ENCODE results near the gene NCBP3. TPM values are rescaled to one million over a fixed set of nuclear protein-coding genes. Genes with fewer than 3 reads are reported as not detected.

Gene NCBP3
- total RNA-seq, 4 donors from 2014 or later, result 17.3 to 31.5 (median 21.3) TPM

- no peak for DNase-seq (ENCODE audit: low spot score in 2 of 2)
- Histone ChIP-seq H3K27ac (no peak overlapping the region), H3K4me3 (no peak overlapping the region), H3K9me3 (no peaks in the 10 kb centered on the region), H3K4me1 (no peaks in the 10 kb centered on the region), H3K27me3 (no peaks in the 10 kb centered on the region), H3K36me3 (peaks cover 0 to 12% (median 0%) of the 10 kb centered on the region in 3 donors)
- 91 to 95% methylated on average over 21 of the region's 21 CpGs for WGBS, 2 donors
- TF ChIP-seq POLR2A (IDR thresholded peaks at IDR 0.05), result no peak
- TF ChIP-seq EP300 (IDR thresholded peaks at IDR 0.05), result no peak
- TF ChIP-seq CTCF (IDR thresholded peaks at IDR 0.05), result no peak
Measured at GRCh38 chr17:3866276-3866675, 20.2 kb upstream of the NCBP3 start.

GRCh38 chr17:3865176-3865575 is 19.1 kb upstream of the NCBP3 start:
- TF ChIP-seq EP300 (IDR thresholded peaks at IDR 0.05) (no peak), CTCF (IDR thresholded peaks at IDR 0.05) (no peak)
- 66 to 69% methylated on average over 3 to 8 of the region's 8 CpGs for WGBS, 2 donors
- no peaks in the 10 kb centered on the region for H3K9me3 ChIP-seq
- H3K4me1 ChIP-seq, result peaks cover 0 to under 1% (median 0%) of the 10 kb centered on the region in 4 donors
- H3K36me3 ChIP-seq, result peaks cover 0 to 20% (median 0%) of the 10 kb centered on the region in 3 donors
- no peak overlapping the region for H3K4me3 ChIP-seq
- H3K27ac ChIP-seq, result no peak overlapping the region
- no peaks in the 10 kb centered on the region for H3K27me3 ChIP-seq
- DNase-seq (ENCODE audit: low spot score in 2 of 2), result no peak

- TF ChIP-seq EP300 (IDR thresholded peaks at IDR 0.05) (no peak), CTCF (IDR thresholded peaks at IDR 0.05) (no peak), POLR2A (IDR thresholded peaks at IDR 0.05) (no peak)
- DNase-seq (ENCODE audit: low spot score in 2 of 2), result no peak
- 83 to 88% methylated on average over 8 of the region's 10 CpGs for WGBS, 2 donors
- H3K4me3 ChIP-seq, result no peak overlapping the region
- peaks cover 0 to 7% (median 0%) of the 10 kb centered on the region in 4 donors for H3K4me1 ChIP-seq
- peaks cover 0 to 20% (median 0%) of the 10 kb centered on the region in 3 donors for H3K36me3 ChIP-seq
- H3K27ac ChIP-seq, result no peak overlapping the region
- no peaks in the 10 kb centered on the region for H3K27me3 ChIP-seq
- no peaks in the 10 kb centered on the region for H3K9me3 ChIP-seq
Measured at GRCh38 chr17:3864534-3864933, 18.5 kb upstream of the NCBP3 start.

- no peak for DNase-seq (ENCODE audit: low spot score in 2 of 2)
- H3K9me3 ChIP-seq, result no peaks in the 10 kb centered on the region
- peaks cover 0 to 16% (median 0%) of the 10 kb centered on the region in 3 donors for H3K36me3 ChIP-seq
- 59 to 66% methylated on average over 25 to 27 of the region's 28 CpGs for WGBS, 2 donors
- peaks cover 0 to 7% (median 0%) of the 10 kb centered on the region in 4 donors for H3K4me1 ChIP-seq
- no peak for TF ChIP-seq POLR2A (IDR thresholded peaks at IDR 0.05)
- H3K27ac ChIP-seq, result no peak overlapping the region
- H3K4me3 ChIP-seq, result no peak overlapping the region
- no peaks in the 10 kb centered on the region for H3K27me3 ChIP-seq
Measured at GRCh38 chr17:3861761-3862681, 16.0 kb upstream of the NCBP3 start.

- Histone ChIP-seq H3K4me1 (peaks cover 0 to 7% (median 0%) of the 10 kb centered on the region in 4 donors), H3K4me3 (no peak overlapping the region), H3K9me3 (no peaks in the 10 kb centered on the region), H3K27ac (no peak overlapping the region), H3K27me3 (no peaks in the 10 kb centered on the region), H3K36me3 (peaks cover 0 to 16% (median 0%) of the 10 kb centered on the region in 3 donors)
- TF ChIP-seq CTCF (IDR thresholded peaks at IDR 0.05), result no peak
- no peak for TF ChIP-seq POLR2A (IDR thresholded peaks at IDR 0.05)
- TF ChIP-seq EP300 (IDR thresholded peaks at IDR 0.05), result no peak
- no peak for DNase-seq (ENCODE audit: low spot score in 2 of 2)
- 88 to 92% methylated on average over 21 to 29 of the region's 30 CpGs for WGBS, 2 donors
Measured at GRCh38 chr17:3860939-3861700, 15.1 kb upstream of the NCBP3 start.

Measured in tibial nerve (tissue), 4 donors.